Inflammatory macrophage treated with lipopolysaccharide for 1 hour (primary cell): ENCODE measurements around the gene NPC1L1.
A peak's percentile ranks its signal among the peaks of the same experiment; 100 is the strongest.

Experiments
- DNase-seq, 2 donors: peaks; one replicate each; pipeline ENCODE4 v3.0.0-alpha.2; 2020 to 2022

Gene NPC1L1

GRCh38 chr7:44505595-44505994, 35.5 kb downstream of the NPC1L1 start:
- DNase-seq = no peak

GRCh38 chr7:44498230-44498954, 42.7 kb downstream of the NPC1L1 start:
- no peak for DNase-seq

- DNase-seq = no peak
Observed at GRCh38 chr7:44497155-44498027, 43.7 kb downstream of the NPC1L1 start.

GRCh38 chr7:44496385-44496784, 44.7 kb downstream of the NPC1L1 start:
- DNase-seq = no peak

- no peak for DNase-seq
Observed at GRCh38 chr7:44494960-44495359, 46.2 kb downstream of the NPC1L1 start.

GRCh38 chr7:44491229-44491628, 49.9 kb downstream of the NPC1L1 start:
- no peak for DNase-seq

GRCh38 chr7:44490351-44491200, 50.6 kb downstream of the NPC1L1 start, which contains the start of gene NUDCD3:
Gene NUDCD3, minus strand, starts transcription at chr7:44490658. Its CDS starts 58 bp downstream, at chr7:44490600.
- peak; percentile 65 to 81 for DNase-seq

GRCh38 chr7:44489955-44490350, 51.2 kb downstream of the NPC1L1 start:
- peak; percentile 16 to 19 for DNase-seq

- DNase-seq = no peak
Observed at GRCh38 chr7:44488955-44489354, 52.2 kb downstream of the NPC1L1 start.

- DNase-seq = peak in 1 of 2 donors; percentile 26
Observed at GRCh38 chr7:44486693-44487092, 54.4 kb downstream of the NPC1L1 start.

GRCh38 chr7:44486001-44486400, 55.1 kb downstream of the NPC1L1 start:
- no peak for DNase-seq

- DNase-seq = no peak
Observed at GRCh38 chr7:44484482-44485313, 56.4 kb downstream of the NPC1L1 start.

GRCh38 chr7:44482502-44483485, 58.3 kb downstream of the NPC1L1 start:
- no peak for DNase-seq

GRCh38 chr7:44477938-44478337, 63.2 kb downstream of the NPC1L1 start:
- no peak for DNase-seq

GRCh38 chr7:44477063-44477830, 63.9 kb downstream of the NPC1L1 start:
- peak; percentile 56 to 70 for DNase-seq

GRCh38 chr7:44476313-44476712, 64.8 kb downstream of the NPC1L1 start:
- no peak for DNase-seq

- DNase-seq = no peak
Observed at GRCh38 chr7:44473295-44473694, 67.8 kb downstream of the NPC1L1 start.

GRCh38 chr7:44472843-44473242, 68.3 kb downstream of the NPC1L1 start:
- DNase-seq = no peak

- DNase-seq = no peak
Observed at GRCh38 chr7:44471850-44472249, 69.3 kb downstream of the NPC1L1 start.

- DNase-seq = no peak
Observed at GRCh38 chr7:44471436-44471835, 69.7 kb downstream of the NPC1L1 start.
